Left ventricle myocardium superior (tissue), 1 donor: Measurements from ENCODE around the gene TSTD1. TPM values are rescaled to one million over a fixed set of nuclear protein-coding genes. Genes with fewer than 3 reads are reported as not detected.

Experiments
- ATAC-seq: fragments of 200-7000 bp; cut with Tn5 transposase; one replicate; pipeline ENCODE4 v1.9.1; 2020; ENCODE audit warnings: mild to moderate bottlenecking, moderate library complexity
- DNase-seq: peaks from one replicate; pipeline ENCODE4 v3.0.0-alpha.2; 2020
- intact Hi-C: fragments of 100-400 bp; cut with micrococcal nuclease; formaldehyde crosslinking; loops from one replicate; pipeline ENCODE4 v1.11.0; 2022
- long read RNA-seq: library from polyadenylated mRNA; unstranded; transcript quantifications from one replicate; pipeline ENCODE4 v2.0.0, GENCODE V29; 2021
- total RNA-seq: library from RNA; stranded (reverse); fragmentation: NEBNext Ultra II Directional; extraction: Animal tissue kit (Norgen Biotek cat#: 25700); gene quantifications from one replicate; pipeline ENCODE4 v1.2.1, GENCODE V29; 2021
- donor health status: DM: no; HTN: yes; CAD: no; lungs with severe emphysema.

TSTD1 gene
- 15.4 TPM for total RNA-seq
- long read RNA-seq, transcript TSTD1-204 (4 exons, 593 nt): major isoform, 13 of 15 reads
- long read RNA-seq, partial matches to known transcripts: 0 of 15 reads
- long read RNA-seq, other reads (novel, unspliced or antisense): 1 of 15 reads

GRCh38 chr1:161038523-161039153 is at the start of gene TSTD1:
Gene TSTD1 (minus strand): TSS chr1:161038964. CDS start chr1:161038889, 75 bp downstream.
- intact Hi-C loops: no loop called here
- ATAC-seq: peak; percentile 82

GRCh38 chr1:161086457-161086856 is 47.7 kb upstream of the TSTD1 start:
- ATAC-seq: no peak
- intact Hi-C loops: no loop called here

More at GRCh38 chr1:161038523-161039153, at the start of gene TSTD1:
- DNase-seq: peak; percentile 69

GRCh38 chr1:161085165-161085564 is 46.4 kb upstream of the TSTD1 start:
- no peak for ATAC-seq
- intact Hi-C loops: no loop called here
- DNase-seq: no peak

More at GRCh38 chr1:161086457-161086856, 47.7 kb upstream of the TSTD1 start:
- DNase-seq: no peak

GRCh38 chr1:161084597-161084988 is 45.8 kb upstream of the TSTD1 start:
- no peak for ATAC-seq

GRCh38 chr1:161083748-161084596 is 45.2 kb upstream of the TSTD1 start:
- no peak for DNase-seq
- ATAC-seq: no peak
- intact Hi-C loops: no loop called here

More at GRCh38 chr1:161084597-161084988, 45.8 kb upstream of the TSTD1 start:
- DNase-seq: no peak
- intact Hi-C loops: no loop called here

GRCh38 chr1:161082996-161083747 is 44.4 kb upstream of the TSTD1 start:
- DNase-seq (peak; percentile 71), ATAC-seq (peak; percentile 94)
- intact Hi-C loops: no loop called here

- no peak for ATAC-seq
- intact Hi-C loops: no loop called here
- DNase-seq: no peak
Measured at GRCh38 chr1:161082483-161082882, 43.7 kb upstream of the TSTD1 start.

GRCh38 chr1:161081519-161081918 is 42.8 kb upstream of the TSTD1 start:
- intact Hi-C loops: no loop called here
- ATAC-seq (no peak), DNase-seq (no peak)

GRCh38 chr1:161080441-161081405 is 42.0 kb upstream of the TSTD1 start:
- intact Hi-C loops: no loop called here
- no peak for DNase-seq
- ATAC-seq: no peak

GRCh38 chr1:161079436-161080110 is 40.8 kb upstream of the TSTD1 start:
- no peak for ATAC-seq
- intact Hi-C loops: no loop called here
- no peak for DNase-seq

- intact Hi-C loops: no loop called here
- ATAC-seq (no peak), DNase-seq (no peak)
Measured at GRCh38 chr1:161077426-161077825, 38.7 kb upstream of the TSTD1 start.

- no peak for DNase-seq
- intact Hi-C loops: no loop called here
- no peak for ATAC-seq
Measured at GRCh38 chr1:161076410-161076809, 37.6 kb upstream of the TSTD1 start.

- no peak for DNase-seq
- intact Hi-C loops: no loop called here
- no peak for ATAC-seq
Measured at GRCh38 chr1:161074676-161075368, 36.1 kb upstream of the TSTD1 start.

GRCh38 chr1:161073474-161074121 is 34.8 kb upstream of the TSTD1 start:
- DNase-seq (no peak), ATAC-seq (no peak)
- intact Hi-C loops: no loop called here

GRCh38 chr1:161072751-161073449 is 34.1 kb upstream of the TSTD1 start:
- DNase-seq: no peak
- intact Hi-C loops: no loop called here

GRCh38 chr1:161071886-161072371 is 33.2 kb upstream of the TSTD1 start:
- peak; percentile 74 for DNase-seq
- intact Hi-C loops: no loop called here
- peak; percentile 44 for ATAC-seq

More at GRCh38 chr1:161072751-161073449, 34.1 kb upstream of the TSTD1 start:
- no peak for ATAC-seq
